GM23338 (cell line): ENCODE measurements around the gene TBC1D21. TPM values are rescaled to one million over a fixed set of nuclear protein-coding genes. Genes with fewer than 3 reads are reported as not detected.

Experiments
- ATAC-seq: fragments of 200-7000 bp; cut with Tn5 transposase; 3 replicates; pipeline ENCODE4 v1.9.1; 2020
- DNase-seq: peaks from one replicate; pipeline ENCODE4 v3.0.0-alpha.2; 2015; ENCODE audit warnings: low spot score
- H2AFZ ChIP-seq: fragments of 200-600 bp; sonication (generic); 2 replicates; pipeline ENCODE4 v1.8.0; 2016; ENCODE audit warnings: antibody characterized with exemption, mild to moderate bottlenecking, moderate library complexity
- H3F3A ChIP-seq: fragments of 200-600 bp; sonication (generic); replicated peaks from 2 replicates; pipeline ENCODE4 v1.8.0; 2017; ENCODE audit warnings: antibody characterized with exemption, mixed run types, low read depth
- H3K27ac ChIP-seq: fragments of 200-600 bp; sonication (generic); 2 replicates; pipeline ENCODE4 v1.6.1; 2016; ENCODE audit warnings: low read depth
- H3K27me3 ChIP-seq: fragments of 200-600 bp; sonication (generic); 2 replicates; pipeline ENCODE4 v1.8.0; 2016; ENCODE audit warnings: mild to moderate bottlenecking, mixed run types, moderate library complexity; ENCODE audit not compliant: insufficient read depth
- H3K36me3 ChIP-seq: fragments of 200-600 bp; sonication (generic); 2 replicates; pipeline ENCODE4 v1.8.0; 2016; ENCODE audit warnings: mild to moderate bottlenecking; ENCODE audit not compliant: insufficient read depth
- H3K4me1 ChIP-seq: fragments of 200-600 bp; sonication (generic); 2 replicates; pipeline ENCODE4 v1.8.0; 2016; ENCODE audit warnings: mild to moderate bottlenecking, moderate library complexity; ENCODE audit not compliant: insufficient read depth
- H3K4me2 ChIP-seq: fragments of 200-600 bp; sonication (generic); 2 replicates; pipeline ENCODE4 v1.7.1; 2017; ENCODE audit warnings: mixed run types
- H3K4me3 ChIP-seq: fragments of 200-600 bp; sonication (generic); 2 replicates; pipeline ENCODE4 v1.6.1; 2016; ENCODE audit warnings: mixed run types
- H3K79me2 ChIP-seq: fragments of 200-600 bp; sonication (generic); replicated peaks from 2 replicates; pipeline ENCODE4 v1.8.0; 2017; ENCODE audit warnings: mild to moderate bottlenecking; ENCODE audit not compliant: insufficient read depth
- H3K9me2 ChIP-seq: fragments of 200-600 bp; sonication (generic); 2 replicates; pipeline ENCODE4 v1.8.0; 2017; ENCODE audit not compliant: insufficient read depth
- H4K20me1 ChIP-seq: fragments of 200-600 bp; sonication (generic); replicated peaks from 2 replicates; pipeline ENCODE4 v1.8.0; 2017; ENCODE audit warnings: mild to moderate bottlenecking; ENCODE audit not compliant: insufficient read depth
- H3K27ac Mint-ChIP-seq: 2 replicates; pipeline ENCODE4 v1.8.0; 2020; ENCODE audit warnings: inconsistent platforms, mild to moderate bottlenecking, moderate library complexity, mixed read lengths
- H3K27me3 Mint-ChIP-seq: 3 replicates; pipeline ENCODE4 v1.8.0; 2022; ENCODE audit warnings: low read depth, mild to moderate bottlenecking, moderate library complexity, mixed read lengths, inconsistent platforms; ENCODE audit not compliant: insufficient read depth, poor library complexity
- H3K36me3 Mint-ChIP-seq: 3 replicates; pipeline ENCODE4 v1.8.0; 2021; ENCODE audit warnings: low read depth, mild to moderate bottlenecking, inconsistent platforms, moderate library complexity, mixed read lengths
- H3K4me1 Mint-ChIP-seq: 3 replicates; pipeline ENCODE4 v1.8.0; 2020; ENCODE audit warnings: mild to moderate bottlenecking, inconsistent platforms, mixed read lengths
- H3K4me3 Mint-ChIP-seq: 3 replicates; pipeline ENCODE4 v1.8.0; 2021; ENCODE audit warnings: moderate library complexity, mild to moderate bottlenecking, inconsistent platforms, mixed read lengths
- H3K9me3 Mint-ChIP-seq: 3 replicates; pipeline ENCODE4 v1.8.0; 2020; ENCODE audit warnings: moderate library complexity, mild to moderate bottlenecking, inconsistent platforms, mixed read lengths
- CREB1 ChIP-seq: fragments of 250-450 bp; sonication (Bioruptor Pico); IDR thresholded peaks from 2 replicates; pipeline ENCODE4 v1.5.0; 2020; ENCODE audit warnings: low read depth, mild to moderate bottlenecking, moderate library complexity
- CTCF ChIP-seq, 2 experiments: fragments of 200-600 bp in 1 of 2; sonication (generic) in 1 of 2; conservative IDR thresholded peaks; 2 replicates each; pipeline versions ENCODE4 v1.5.1 to v1.6.1; 2016 to 2017; ENCODE audit warnings: antibody characterized with exemption in 2 of 2, low read depth in 2 of 2, mild to moderate bottlenecking in 2 of 2, moderate library complexity in 1 of 2
- ETS1 ChIP-seq: IDR thresholded peaks from 2 replicates; pipeline ENCODE4 v1.6.1; 2016; ENCODE audit warnings: antibody characterized with exemption
- EZH2 ChIP-seq: fragments of 200-600 bp; sonication (generic); IDR thresholded peaks from one replicate; pipeline ENCODE4 v1.8.0; 2017; ENCODE audit warnings: antibody characterized with exemption, mild to moderate bottlenecking, low read depth; ENCODE audit not compliant: unreplicated experiment
- EZH2phosphoT487 ChIP-seq: fragments of 200-600 bp; sonication (generic); IDR thresholded peaks from one replicate; pipeline ENCODE4 v1.8.1; 2018; ENCODE audit warnings: antibody characterized with exemption; ENCODE audit not compliant: unreplicated experiment
- JUNB ChIP-seq: IDR thresholded peaks from one replicate; pipeline ENCODE4 v1.6.1; 2016; ENCODE audit warnings: antibody characterized with exemption; ENCODE audit not compliant: unreplicated experiment
- NANOG ChIP-seq: IDR thresholded peaks from 2 replicates; pipeline ENCODE4 v1.6.1; 2016; ENCODE audit warnings: antibody characterized with exemption, borderline replicate concordance
- POLR2AphosphoS5 ChIP-seq: IDR thresholded peaks from 2 replicates; pipeline ENCODE4 v1.6.1; 2016; ENCODE audit warnings: antibody characterized with exemption, low read depth
- REST ChIP-seq: IDR thresholded peaks from one replicate; pipeline ENCODE4 v1.6.1; 2018; ENCODE audit warnings: antibody characterized with exemption; ENCODE audit not compliant: unreplicated experiment
- STAT1 ChIP-seq: IDR thresholded peaks from one replicate; pipeline ENCODE4 v1.6.1; 2016; ENCODE audit warnings: antibody characterized with exemption; ENCODE audit not compliant: unreplicated experiment
- ZNF114 ChIP-seq: fragments of 250-450 bp; sonication (Bioruptor Pico); IDR thresholded peaks from 2 replicates; pipeline ENCODE4 v1.5.0; 2020; ENCODE audit warnings: mild to moderate bottlenecking, moderate library complexity
- ZNF331 ChIP-seq: fragments of 250-450 bp; sonication (Bioruptor Pico); IDR thresholded peaks from 2 replicates; pipeline ENCODE4 v1.5.0; 2020; ENCODE audit warnings: low read depth, mild to moderate bottlenecking, moderate library complexity
- ZNF462 ChIP-seq: fragments of 250-450 bp; sonication (Bioruptor Pico); IDR thresholded peaks from 2 replicates; pipeline ENCODE4 v1.5.0; 2020; ENCODE audit warnings: mild to moderate bottlenecking, moderate library complexity
- polyA plus RNA-seq: library from polyadenylated mRNA; unstranded; fragments of >200 nt; fragmentation: Nextera tagmentation; extraction: Ambion mirVana; gene quantifications from 2 replicates; pipeline ENCODE4 v1.2.1, GENCODE V29; 2016
- total RNA-seq: library from RNA; depleted of rRNA; stranded (reverse); fragments of >200 nt; shearing (Covaris generic); gene quantifications from 2 replicates; pipeline ENCODE4 v1.2.3, GENCODE V29; 2014

The TBC1D21 gene
- total and polyA plus RNA-seq, 2 experiments from 2014 or later, result not detected

- Histone ChIP-seq H3K9me2 (peaks cover 5% of the 10 kb centered on the region; the same call in 1 of the 2 replicates), H3K4me2 (no peak overlapping the region), H4K20me1 (no peaks in the 10 kb centered on the region; the same call in 1 of the 2 replicates), H3K79me2 (no peaks in the 10 kb centered on the region), H3F3A (no peaks in the 10 kb centered on the region), H3K27ac (no peak overlapping the region), H2AFZ (no peak overlapping the region), H3K4me3 (no peak overlapping the region), H3K27me3 (no peaks in the 10 kb centered on the region), H3K4me1 (no peaks in the 10 kb centered on the region), H3K36me3 (no peaks in the 10 kb centered on the region)
- TF ChIP-seq STAT1 (no peak), JUNB (no peak), CREB1 (CRISPR knock-in tag) (no peak), CTCF (conservative IDR thresholded peaks at IDR 0.05; ENCODE audit: low read depth in 2 of 2) (no peak), ZNF462 (CRISPR knock-in tag) (no peak), EZH2phosphoT487 (no peak), NANOG (no peak), EZH2 (no peak), ETS1 (no peak), ZNF331 (CRISPR knock-in tag) (no peak), ZNF114 (CRISPR knock-in tag) (no peak), POLR2AphosphoS5 (no peak), REST (no peak)
- H3K36me3 Mint-ChIP-seq, result no peaks in the 10 kb centered on the region
- H3K27ac Mint-ChIP-seq, result no peak overlapping the region
- no peak overlapping the region for H3K4me3 Mint-ChIP-seq
- DNase-seq, result no peak
- peaks cover 13% of the 10 kb centered on the region for H3K4me1 Mint-ChIP-seq
- peaks cover 9% of the 10 kb centered on the region for H3K27me3 Mint-ChIP-seq
- no peaks in the 10 kb centered on the region; the same call in 2 of the 3 replicates for H3K9me3 Mint-ChIP-seq
- ATAC-seq, result no peak
Measured at GRCh38 chr15:73856458-73857192, 16.7 kb upstream of the TBC1D21 start.
